ENCODE results near the gene CDC42SE2. TPM values are rescaled to one million over a fixed set of nuclear protein-coding genes. Genes with fewer than 3 reads are reported as not detected.

The CDC42SE2 gene
- total and polyA plus RNA-seq, 2 of the 4 experiments (the other 2 are of a cell fraction) = 12.5 to 19.4 TPM

DNA sequence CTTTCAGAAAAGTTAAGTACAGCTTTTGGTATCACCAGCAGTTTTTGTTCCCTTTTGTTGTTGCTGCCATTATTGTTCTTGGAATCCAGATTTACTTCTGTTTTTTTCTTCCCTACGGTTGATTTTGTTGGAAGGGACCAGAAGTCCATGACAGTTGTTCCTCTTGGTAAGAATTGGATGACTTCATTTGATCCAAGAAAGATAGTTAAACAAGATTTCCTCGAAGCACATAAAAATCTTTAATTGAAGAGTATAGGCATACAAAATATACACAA lies 65.4 kb downstream of the CDC42SE2 start:
- ChIA-PET CTCF (no interaction called here), POLR2A (ENCODE audit: unreplicated experiment) (no interaction called here)
- intact Hi-C loops (cut with micrococcal nuclease) (no loop called here), in situ Hi-C loops (cut with MboI; ENCODE audit: low sequenced_read_pairs) (no loop called here), dilution Hi-C loops (cut with HindIII; ENCODE audit: low sequenced_read_pairs, unreplicated experiment) (no loop called here)
- H3K27ac ChIP-seq (ENCODE audit: insufficient read depth, low read length) = no peak overlapping the region
- no peak overlapping the region for H4K91ac ChIP-seq (ENCODE audit: insufficient read depth, low read depth, low read length)
- H3K18ac ChIP-seq (ENCODE audit: low read depth, low read length) = no peak overlapping the region
- H4K8ac ChIP-seq (ENCODE audit: low read depth in 2 of 2, low read length in 2 of 2) = no peak overlapping the region
- no peak overlapping the region for H2AK5ac ChIP-seq (ENCODE audit: low read depth, low read length)
- BruUV-seq (replicated peaks) = no TSS peak
- H3K14ac ChIP-seq (replicated peaks; ENCODE audit: low read depth, low read length) = no peak overlapping the region
- no peak overlapping the region for H2BK5ac ChIP-seq (ENCODE audit: low read depth, low read length, poor library complexity, severe bottlenecking)
- H3K4me1 ChIP-seq (ENCODE audit: control insufficient read depth, insufficient read depth, low read length) = peaks cover 5% of the 10 kb centered on the region
- ATAC-seq (ENCODE audit: low read depth) (no peak), DNase-seq (no peak)
- peaks cover 4% of the 10 kb centered on the region for H3K9me1 ChIP-seq (ENCODE audit: insufficient read depth, low read length)
- no peak overlapping the region for H2BK15ac ChIP-seq (ENCODE audit: low read depth, low read length)
- no peak overlapping the region for H2BK120ac ChIP-seq (ENCODE audit: low read depth, low read length)
- H2BK20ac ChIP-seq (ENCODE audit: low read depth, low read length) = 0 out of 2 replicates have a peak overlapping the region, but pooled peaks have one; percentile 47
- H3K79me1 ChIP-seq (ENCODE audit: low read depth in 1 of 2, low read length in 2 of 2) = peaks cover 22 to 39% of the 10 kb centered on the region in 2 experiments
- H3K9me3 ChIP-seq (ENCODE audit: control insufficient read depth, insufficient read depth, low read length) = no peaks in the 10 kb centered on the region
- no peak overlapping the region for H3K4ac ChIP-seq (ENCODE audit: low read depth, low read length)
- H3K23ac ChIP-seq (ENCODE audit: low read depth, low read length) = no peak overlapping the region
- H3K36me3 ChIP-seq (ENCODE audit: control insufficient read depth, insufficient read depth, low read length) = no peaks in the 10 kb centered on the region; the same call in 1 of the 2 replicates
- WGBS, 2 experiments (ENCODE audit: extremely low coverage in 2 of 2, insufficient read length in 1 of 2) = no CpG with 5 or more reads among the region's 2 CpGs
- no peaks in the 10 kb centered on the region for H3K27me3 ChIP-seq (ENCODE audit: control insufficient read depth, insufficient read depth, low read length)
- H3K4me2 ChIP-seq (ENCODE audit: low read depth, low read length) = no peak overlapping the region
- no peak overlapping the region for H3K4me3 ChIP-seq (ENCODE audit: insufficient read depth, low read depth, low read length)
- no peak overlapping the region for H3K56ac ChIP-seq (ENCODE audit: extremely low read depth, insufficient read depth, low read length)
- H2AFZ ChIP-seq (replicated peaks; ENCODE audit: low read length, poor library complexity) = no peak overlapping the region
- no peak overlapping the region for H3K9ac ChIP-seq (ENCODE audit: low read depth, low read length)
- TF ChIP-seq CEBPB (IDR thresholded peaks at IDR 0.05; ENCODE audit: low read depth, low read length) (no peak), CTCF (conservative IDR thresholded peaks at IDR 0.05; ENCODE audit: low read depth, low read length) (no peak), POLR2A (IDR thresholded peaks at IDR 0.05; ENCODE audit: low read depth, low read length) (no peak)
- peaks cover 21% of the 10 kb centered on the region for H4K20me1 ChIP-seq (ENCODE audit: insufficient read depth, low read length)
- no peak overlapping the region for H2AK9ac ChIP-seq (replicated peaks; ENCODE audit: low read depth, low read length, poor library complexity)
- H4K5ac ChIP-seq (ENCODE audit: low read depth, low read length) = no peak overlapping the region
